ENCODE results near the gene NF1. TPM values are rescaled to one million over a fixed set of nuclear protein-coding genes. Genes with fewer than 3 reads are reported as not detected.

NF1 gene
- total RNA-seq, 1 donor = 79.7 TPM

- TF ChIP-seq CTCF (IDR thresholded peaks at IDR 0.05; ENCODE audit: insufficient read depth, low read length) = no peak
- DNase-seq (ENCODE audit: low read depth) = no peak
- no peak overlapping the region for H3K4me3 ChIP-seq (ENCODE audit: low read depth, low read length)
These were observed 131.6 kb downstream of the NF1 start for GRCh38 chr17:31226373-31226772.

GRCh38 chr17:31226950-31227349, 132.2 kb downstream of the NF1 start:
- H3K4me3 ChIP-seq (ENCODE audit: low read depth, low read length) = no peak overlapping the region
- DNase-seq (ENCODE audit: low read depth) = no peak
- no peak for TF ChIP-seq CTCF (IDR thresholded peaks at IDR 0.05; ENCODE audit: insufficient read depth, low read length)

GRCh38 chr17:31231852-31232251, 137.1 kb downstream of the NF1 start:
- no peak for TF ChIP-seq CTCF (IDR thresholded peaks at IDR 0.05; ENCODE audit: insufficient read depth, low read length)

GRCh38 chr17:31235110-31235509, 140.3 kb downstream of the NF1 start:
- no peak for DNase-seq (ENCODE audit: low read depth)
- no peak for TF ChIP-seq CTCF (IDR thresholded peaks at IDR 0.05; ENCODE audit: insufficient read depth, low read length)
- no peak overlapping the region for H3K4me3 ChIP-seq (ENCODE audit: low read depth, low read length)

More at GRCh38 chr17:31231852-31232251, 137.1 kb downstream of the NF1 start:
- no peak overlapping the region for H3K4me3 ChIP-seq (ENCODE audit: low read depth, low read length)
- DNase-seq (ENCODE audit: low read depth) = no peak

- no peak for DNase-seq (ENCODE audit: low read depth)
- no peak overlapping the region for H3K4me3 ChIP-seq (ENCODE audit: low read depth, low read length)
- TF ChIP-seq CTCF (IDR thresholded peaks at IDR 0.05; ENCODE audit: insufficient read depth, low read length) = no peak
These were observed 141.4 kb downstream of the NF1 start for GRCh38 chr17:31236137-31236536.

GRCh38 chr17:31236712-31237111, 141.9 kb downstream of the NF1 start:
- no peak for TF ChIP-seq CTCF (IDR thresholded peaks at IDR 0.05; ENCODE audit: insufficient read depth, low read length)
- no peak for DNase-seq (ENCODE audit: low read depth)
- H3K4me3 ChIP-seq (ENCODE audit: low read depth, low read length) = no peak overlapping the region

- no peak for TF ChIP-seq CTCF (IDR thresholded peaks at IDR 0.05; ENCODE audit: insufficient read depth, low read length)
- DNase-seq (ENCODE audit: low read depth) = no peak
- H3K4me3 ChIP-seq (ENCODE audit: low read depth, low read length) = no peak overlapping the region
These were observed 146.3 kb downstream of the NF1 start for GRCh38 chr17:31241116-31241515.
